ENCODE data around the gene VSTM4. TPM values are rescaled to one million over a fixed set of nuclear protein-coding genes. Genes with fewer than 3 reads are reported as not detected.

The VSTM4 gene
- total RNA-seq, 1 donor from 2014 or later = 12.2 TPM

DNA sequence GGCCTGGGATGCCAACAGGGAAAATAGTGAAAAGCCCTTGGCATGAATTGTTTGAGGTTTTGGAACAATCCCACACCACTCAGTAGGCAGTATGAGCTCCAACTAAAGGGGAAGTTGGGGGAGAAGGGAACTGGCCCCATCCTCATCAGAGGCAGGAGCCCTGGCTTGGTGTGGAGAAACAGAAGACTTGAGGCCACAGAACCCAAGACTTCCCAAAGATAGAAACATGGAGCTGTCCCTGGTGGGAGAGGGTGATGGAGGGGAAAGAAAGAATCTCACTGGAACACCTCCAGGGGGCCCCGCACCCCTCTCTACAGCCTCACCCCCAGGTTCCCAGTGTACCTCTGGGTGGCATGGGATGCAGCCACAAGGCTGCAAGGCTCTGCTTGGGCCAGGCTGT lies 85.7 kb downstream of the VSTM4 start:
- no peak for DNase-seq

GRCh38 chr10:49028639-49029038 lies 86.7 kb downstream of the VSTM4 start:
- ATAC-seq (no peak), DNase-seq (no peak)
- intact Hi-C loops (cut with micrococcal nuclease) = no loop called here

More for the DNA sequence above, 85.7 kb downstream of the VSTM4 start:
- intact Hi-C loops (cut with micrococcal nuclease) = no loop called here
- no peak for ATAC-seq

DNA sequence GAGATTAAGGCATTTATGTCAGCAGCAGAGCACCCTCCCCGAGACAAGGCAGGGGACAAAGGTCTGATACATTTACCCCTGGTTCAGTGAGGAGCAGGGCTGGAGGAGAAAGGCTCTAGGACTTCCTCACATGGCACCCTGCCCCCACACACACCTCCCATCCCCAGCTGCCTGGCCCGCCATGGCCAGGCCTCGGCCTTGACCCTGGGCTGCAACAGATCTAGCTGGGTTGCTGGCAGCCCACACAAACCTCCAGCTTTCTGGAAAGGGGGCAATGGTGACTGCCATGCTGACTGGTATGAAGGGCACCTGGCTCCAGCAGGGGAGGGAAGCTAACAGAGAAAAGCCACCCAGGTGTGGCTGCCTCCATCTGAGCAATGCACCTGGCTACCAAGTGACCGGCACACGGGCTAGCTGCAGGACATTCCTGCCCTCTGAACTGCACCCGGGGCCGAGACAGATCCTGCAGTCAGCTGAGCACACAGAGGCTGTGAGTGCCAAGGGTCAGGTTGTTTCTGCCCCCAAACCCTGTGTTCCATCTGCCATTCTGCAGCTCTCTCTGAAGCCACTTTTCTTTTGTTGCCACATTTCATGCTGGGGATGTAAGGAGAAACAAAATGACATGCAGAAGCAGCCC lies 89.9 kb downstream of the VSTM4 start:
- ATAC-seq (peak; percentile 11), DNase-seq (no peak)
- intact Hi-C loops (cut with micrococcal nuclease) = no loop called here

GRCh38 chr10:49024484-49024883 lies 90.8 kb downstream of the VSTM4 start:
- DNase-seq (no peak), ATAC-seq (peak; percentile 61)
- intact Hi-C loops (cut with micrococcal nuclease) = no loop called here

DNA sequence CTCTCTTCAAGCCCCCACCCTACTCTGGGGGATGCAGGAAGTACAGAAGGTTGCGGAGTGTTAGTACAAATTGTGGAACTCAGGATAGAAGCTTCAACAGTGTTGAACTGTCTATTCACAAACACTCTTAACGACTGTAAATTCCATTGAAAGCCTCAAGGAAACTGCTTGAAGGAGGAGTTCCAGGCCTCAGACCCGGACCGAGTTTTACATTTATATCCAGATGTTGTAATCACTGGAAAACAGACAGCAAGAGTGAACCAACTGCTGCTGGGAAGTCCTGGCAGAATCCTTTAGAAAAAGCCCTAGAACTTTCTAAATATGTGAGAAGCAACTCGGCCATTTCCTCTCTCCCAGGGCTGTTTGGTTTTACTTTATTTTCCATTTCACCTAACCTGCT lies 91.6 kb downstream of the VSTM4 start:
- DNase-seq (no peak), ATAC-seq (peak; percentile 81)
- intact Hi-C loops (cut with micrococcal nuclease) = no loop called here

GRCh38 chr10:49023071-49023470 lies 92.3 kb downstream of the VSTM4 start:
- ATAC-seq = no peak
- DNase-seq = no peak
- intact Hi-C loops (cut with micrococcal nuclease) = no loop called here

- intact Hi-C loops (cut with micrococcal nuclease) = no loop called here
- no peak for DNase-seq
- ATAC-seq = no peak
Observed at GRCh38 chr10:49021685-49022084, 93.6 kb downstream of the VSTM4 start.

DNA sequence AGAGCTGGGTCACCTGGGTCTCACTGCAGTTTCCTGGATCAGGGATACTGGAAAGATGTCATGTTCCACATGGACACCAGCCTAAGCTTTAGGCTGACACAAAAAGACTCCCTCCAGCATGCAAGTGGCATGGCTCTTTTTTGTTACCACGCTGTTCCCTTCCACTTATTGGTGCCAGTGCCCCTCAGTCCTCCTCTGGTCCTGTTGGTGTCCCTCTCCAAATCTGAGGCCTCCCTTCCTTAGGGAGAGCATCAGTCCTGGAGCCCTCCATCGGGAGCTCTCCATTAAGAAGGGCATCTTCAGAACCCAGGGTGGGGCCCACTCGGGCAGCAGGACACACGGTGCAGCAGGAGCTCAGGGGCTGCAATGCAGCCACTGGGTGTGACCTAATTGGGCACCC lies 99.6 kb downstream of the VSTM4 start:
- DNase-seq (no peak), ATAC-seq (no peak)
- intact Hi-C loops (cut with micrococcal nuclease) = no loop called here

GRCh38 chr10:49012603-49013002 lies 102.7 kb downstream of the VSTM4 start:
- DNase-seq (no peak), ATAC-seq (no peak)
- intact Hi-C loops (cut with micrococcal nuclease) = no loop called here

DNA sequence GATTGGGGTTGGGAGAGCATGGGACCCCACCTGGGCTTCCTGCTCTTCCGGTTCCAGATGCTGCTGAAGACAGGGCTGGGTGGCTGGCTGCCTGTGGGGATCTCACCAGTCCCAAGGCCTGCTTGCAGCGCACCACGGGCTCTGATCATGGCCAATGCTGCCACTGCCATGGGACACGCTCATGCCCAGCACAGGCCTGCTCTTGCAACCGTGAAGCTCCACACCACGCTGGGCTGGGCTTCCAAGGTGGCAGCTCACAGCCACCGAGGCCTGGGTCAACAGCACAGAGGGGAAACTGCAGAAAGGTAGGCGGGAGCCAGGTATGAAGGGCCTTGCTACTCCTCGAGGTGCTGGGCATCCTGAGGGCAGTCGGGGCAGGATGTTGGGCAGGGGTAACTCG lies 103.6 kb downstream of the VSTM4 start:
- DNase-seq (no peak), ATAC-seq (no peak)
- intact Hi-C loops (cut with micrococcal nuclease) = no loop called here

DNA sequence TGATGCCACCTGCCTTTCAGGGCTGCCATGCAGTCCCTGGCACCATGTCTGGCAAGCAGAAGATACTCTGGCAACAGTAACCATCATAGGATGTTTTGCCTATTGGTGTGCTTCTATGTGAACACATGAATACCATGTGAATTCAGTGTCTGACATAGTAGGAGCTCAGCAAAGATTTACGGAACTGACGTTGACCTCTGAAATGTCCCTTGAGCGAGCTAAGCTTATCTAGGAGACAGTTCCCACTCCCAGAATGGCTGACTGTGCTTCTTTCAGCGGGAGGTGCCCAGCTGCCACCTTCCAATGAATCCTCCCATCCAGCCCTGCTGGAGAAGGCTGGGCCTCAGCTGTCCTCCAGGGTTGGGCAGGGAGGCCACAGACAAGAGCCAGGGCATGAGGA lies 104.5 kb downstream of the VSTM4 start:
- DNase-seq = no peak
- no peak for ATAC-seq
- intact Hi-C loops (cut with micrococcal nuclease) = no loop called here

DNA sequence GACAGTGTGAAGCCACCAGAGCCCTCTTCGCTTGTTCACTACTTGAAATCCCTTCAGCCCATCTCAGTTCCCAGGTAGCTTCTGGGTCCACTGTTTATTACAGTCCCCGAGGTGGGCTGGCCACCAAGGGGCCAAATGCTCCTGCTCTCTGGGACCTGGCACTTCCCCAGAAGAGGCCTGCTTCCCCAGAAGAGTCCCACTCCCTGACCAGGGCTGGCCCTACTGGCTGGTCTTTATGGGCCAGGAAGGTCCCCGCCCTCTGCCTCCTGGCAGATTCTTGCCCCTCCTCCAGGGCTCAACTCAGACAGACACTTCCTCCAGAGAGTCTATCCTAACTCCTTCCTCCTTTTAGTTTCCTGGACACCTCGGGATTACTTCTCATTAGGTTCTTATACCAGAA lies 105.0 kb downstream of the VSTM4 start:
- intact Hi-C loops (cut with micrococcal nuclease) = no loop called here
- no peak for ATAC-seq
- no peak for DNase-seq

DNA sequence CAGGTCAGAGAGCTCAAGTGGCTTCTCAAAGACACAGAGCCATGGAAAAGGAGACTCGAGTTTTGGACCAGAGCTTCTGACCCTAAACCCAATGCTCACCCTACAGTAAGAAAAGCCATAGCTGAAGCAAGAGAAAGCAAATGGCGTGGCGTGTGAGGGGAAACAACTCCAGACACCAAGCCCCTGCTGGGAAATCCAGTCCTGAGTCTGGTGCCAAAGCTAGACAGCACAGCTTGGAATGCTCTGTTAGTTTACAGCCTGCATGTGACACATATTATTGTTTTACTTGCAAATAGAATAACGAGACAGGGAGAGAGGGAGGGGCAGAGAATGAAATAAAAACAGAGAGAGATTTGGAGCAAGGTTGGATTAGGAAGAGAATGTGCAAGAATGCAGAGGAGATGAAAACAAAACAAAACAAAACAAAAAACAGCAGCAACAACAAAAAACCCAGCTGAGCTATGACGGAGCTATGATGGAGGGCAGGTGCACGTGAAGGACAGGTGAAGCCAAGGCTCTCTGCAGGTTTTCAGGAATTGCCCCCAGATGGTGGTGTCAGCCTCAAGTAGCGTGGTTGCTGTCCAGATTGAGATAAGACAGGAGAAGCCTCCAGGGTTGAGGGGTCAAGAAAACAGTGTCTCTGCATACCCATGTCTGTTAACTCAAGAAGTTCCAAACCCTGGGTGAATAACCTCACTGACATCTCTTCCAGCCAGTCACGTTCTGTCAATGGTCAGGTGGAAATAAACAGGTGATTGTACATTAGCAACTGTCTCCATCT lies 105.9 kb downstream of the VSTM4 start:
- intact Hi-C loops (cut with micrococcal nuclease) = no loop called here
- no peak for DNase-seq
- peak; percentile 57 for ATAC-seq

DNA sequence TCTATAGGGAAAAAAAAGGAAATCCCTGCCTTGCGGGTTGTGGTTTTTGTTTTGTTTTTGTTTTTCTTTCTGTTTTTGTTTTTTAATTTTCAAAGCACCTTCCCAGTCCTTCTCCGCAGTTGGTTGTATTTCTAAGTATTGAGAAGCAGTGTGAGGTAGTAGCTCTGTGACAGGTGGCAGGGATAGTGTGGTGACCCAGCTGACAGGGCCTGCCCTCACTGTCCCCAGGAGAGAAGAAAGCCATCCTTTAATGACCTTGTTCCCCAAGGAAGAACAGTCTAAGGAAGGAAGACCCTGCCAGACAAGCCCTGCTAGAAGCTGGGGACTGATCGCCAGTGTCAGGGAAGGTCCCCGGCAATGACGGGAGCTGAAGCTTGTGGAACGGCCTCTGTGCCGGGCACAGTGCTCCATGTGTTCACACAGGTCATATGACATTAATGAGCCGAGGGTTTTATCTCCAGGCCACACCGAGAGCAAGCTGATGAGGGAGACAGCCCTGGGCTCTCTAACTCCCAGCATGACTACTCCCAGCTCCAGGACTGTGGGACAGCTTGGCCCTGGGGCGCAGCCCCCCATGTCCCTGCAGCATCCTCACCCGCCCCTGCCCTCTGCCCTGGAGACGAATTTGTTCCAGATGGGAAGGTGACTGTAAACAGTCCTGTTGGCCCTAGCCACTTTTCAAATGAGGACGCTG lies 106.7 kb downstream of the VSTM4 start:
- intact Hi-C loops (cut with micrococcal nuclease) = no loop called here
- peak; percentile 43 for DNase-seq
- ATAC-seq = peak; percentile 69

DNA sequence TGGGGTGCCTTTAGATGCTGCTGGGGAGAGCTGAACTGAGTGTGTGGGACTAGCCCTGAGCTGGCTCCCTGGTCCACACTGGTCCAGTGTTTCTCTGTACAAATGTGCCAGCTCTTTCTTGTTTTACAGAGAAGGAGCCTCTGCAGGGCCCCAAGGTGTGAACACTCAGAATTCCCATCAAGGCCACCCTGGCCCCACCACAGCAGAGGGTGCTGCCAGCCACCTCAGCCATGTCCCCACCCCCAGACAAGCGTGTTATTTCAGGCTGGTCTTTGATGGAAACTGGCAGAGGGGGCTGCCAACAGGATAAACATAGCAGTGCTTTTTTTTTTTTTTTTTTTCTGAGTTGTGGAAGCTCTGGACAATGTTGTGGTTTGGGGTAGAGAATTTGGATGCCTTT lies 107.2 kb downstream of the VSTM4 start:
- peak; percentile 89 for ATAC-seq
- intact Hi-C loops (cut with micrococcal nuclease) = no loop called here
- DNase-seq = peak; percentile 72

DNA sequence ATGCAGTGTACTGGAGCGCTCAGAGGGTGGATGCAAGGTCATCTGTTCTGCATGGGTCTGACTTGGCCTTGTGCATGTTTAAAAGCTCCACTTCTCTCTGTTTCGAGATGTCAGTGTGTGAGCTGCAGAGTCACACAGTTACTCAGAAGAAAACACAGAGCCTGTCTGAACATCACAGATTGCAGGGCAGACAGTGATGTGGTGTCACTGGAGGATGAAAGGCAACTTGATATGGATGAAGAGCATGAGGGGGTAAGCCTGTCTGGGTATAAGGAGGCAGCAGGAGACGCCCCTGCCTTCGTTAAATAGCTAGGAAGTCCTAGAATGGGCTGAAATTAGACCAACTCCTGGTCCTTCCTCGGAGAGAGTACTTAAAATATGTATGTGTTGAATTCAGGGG lies 108.2 kb downstream of the VSTM4 start:
- intact Hi-C loops (cut with micrococcal nuclease) = no loop called here
- ATAC-seq (no peak), DNase-seq (no peak)

- DNase-seq = no peak
- ATAC-seq = no peak
- intact Hi-C loops (cut with micrococcal nuclease) = no loop called here
Observed at GRCh38 chr10:49005270-49005669, 110.1 kb downstream of the VSTM4 start.

DNA sequence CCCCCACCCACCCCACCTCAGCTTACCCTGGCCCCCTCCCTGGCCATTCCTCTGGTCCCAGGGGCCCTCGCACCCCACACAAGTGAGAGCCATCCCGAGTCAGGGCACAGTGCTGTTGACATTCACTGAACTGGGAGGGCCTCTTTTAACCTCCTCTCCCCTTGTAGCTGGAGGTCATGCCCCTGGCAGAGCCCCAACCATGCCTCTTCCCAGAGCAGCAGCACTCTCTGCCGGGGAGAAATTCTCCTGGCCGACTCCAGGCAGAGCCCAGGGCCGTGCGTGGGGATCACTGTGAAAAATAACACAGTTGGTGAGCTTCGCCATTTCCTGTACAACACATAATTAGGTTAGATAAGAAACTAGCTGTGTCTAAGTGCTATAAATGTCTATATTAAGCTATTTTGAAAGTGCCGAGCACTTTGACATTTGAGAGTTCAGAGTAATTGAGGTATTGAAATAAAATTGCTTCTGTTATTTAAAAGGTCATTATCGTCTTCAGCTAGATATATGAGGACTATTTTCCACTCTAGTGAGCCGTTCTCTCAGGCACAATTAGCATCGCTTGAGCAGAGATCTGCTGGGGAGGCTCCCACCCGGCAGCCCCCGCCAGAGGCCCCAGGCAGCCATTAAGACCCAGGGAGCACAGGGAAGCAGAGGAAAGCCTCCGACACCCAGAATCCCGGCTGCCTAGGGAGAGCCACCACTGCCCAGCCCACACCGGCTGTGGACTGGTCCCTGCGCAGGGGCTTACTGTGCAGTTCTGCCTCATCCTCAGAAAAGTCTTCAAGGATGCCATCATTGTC lies 113.3 kb downstream of the VSTM4 start:
- peak; percentile 92 for ATAC-seq
- peak; percentile 78 for DNase-seq
- intact Hi-C loops (cut with micrococcal nuclease) = no loop called here

GRCh38 chr10:49001402-49001801 lies 113.9 kb downstream of the VSTM4 start:
- ATAC-seq (peak; percentile 83), DNase-seq (no peak)
- intact Hi-C loops (cut with micrococcal nuclease) = no loop called here
